GM12878 (cell line): Measurements from ENCODE around the gene CARD10. TPM values are rescaled to one million over a fixed set of nuclear protein-coding genes. Genes with fewer than 3 reads are reported as not detected.

ENCODE experiments used
- ATAC-seq: fragments of 200-7000 bp; cut with Tn5 transposase; 3 replicates; pipeline ENCODE4 v1.9.1; 2020; ENCODE audit warnings: mild to moderate bottlenecking, moderate library complexity
- BruUV-seq: library from RNA; stranded (reverse); fragments of 400-500 nt; replicated peaks from 2 replicates; lab custom pipeline; 2021; lab: Mats Ljungman, UMichigan
- CTCF ChIA-PET: fragments of 300-600 bp; sonication (Branson Sonifier 250); formaldehyde crosslinking; extraction: SDS; loops from one replicate; lab custom pipeline; 2021; ENCODE audit warnings: inconsistent platforms; lab: Yijun Ruan, JAX
- POLR2A ChIA-PET: fragments of 350-600 bp; formaldehyde crosslinking; extraction: SDS; loops from one replicate; lab custom pipeline; 2021; ENCODE audit warnings: inconsistent platforms; lab: Charles Lee
- RAD21 ChIA-PET: fragments of 300-600 bp; sonication (Branson Sonifier 250); formaldehyde crosslinking; loops from one replicate; lab custom pipeline; 2023; ENCODE audit warnings: antibody characterized with exemption; ENCODE audit not compliant: unreplicated experiment; lab: Charles Lee
- SMC1A ChIA-PET: fragments of 300-600 bp; sonication (Branson Sonifier 250); formaldehyde crosslinking; loops from one replicate; lab custom pipeline; 2023; ENCODE audit not compliant: unreplicated experiment, uncharacterized antibody; lab: Charles Lee
- DNase-seq: peaks from one replicate; pipeline ENCODE4 v3.0.0-alpha.2; 2011; ENCODE audit warnings: low read depth, low spot score
- FAIRE-seq: peaks from 3 replicates; lab custom pipeline; 2011; peaks lifted over from hg19 to GRCh38; lab: Jason Lieb, UNC
- H2AFZ ChIP-seq: 2 replicates; pipeline ENCODE4 v1.6.0; 2011; ENCODE audit warnings: low read depth, low read length, control low read depth; ENCODE audit not compliant: control insufficient read depth
- H3K27ac ChIP-seq: 2 replicates; pipeline ENCODE4 v1.5.1; 2011; ENCODE audit warnings: control low read depth; ENCODE audit not compliant: control insufficient read depth, insufficient read depth
- H3K27me3 ChIP-seq, 2 experiments: replicated peaks in 1 of 2; 2 replicates each; pipeline versions ENCODE4 v1.6.0 to v1.6.1; 2011; ENCODE audit warnings: low read length in 1 of 2; ENCODE audit not compliant: control insufficient read depth in 2 of 2, insufficient read depth in 2 of 2
- H3K36me3 ChIP-seq, 2 experiments: 2 replicates each; pipeline ENCODE4 v1.5.1; 2011; ENCODE audit warnings: low read length in 1 of 2; ENCODE audit not compliant: control insufficient read depth in 2 of 2, insufficient read depth in 2 of 2
- H3K4me1 ChIP-seq: 2 replicates; pipeline ENCODE4 v1.6.1; 2011; ENCODE audit warnings: mild to moderate bottlenecking, low read length, moderate library complexity, mixed read lengths; ENCODE audit not compliant: control insufficient read depth, insufficient read depth
- H3K4me2 ChIP-seq: 2 replicates; pipeline ENCODE4 v1.6.0; 2011; ENCODE audit warnings: control low read depth; ENCODE audit not compliant: control insufficient read depth, insufficient read depth
- H3K4me3 ChIP-seq: fragments of 200-600 bp; sonication (generic); 2 replicates; pipeline ENCODE4 v1.5.1; 2016
- H3K79me2 ChIP-seq: 2 replicates; pipeline ENCODE4 v1.6.0; 2011; ENCODE audit warnings: low read length; ENCODE audit not compliant: control insufficient read depth, insufficient read depth
- H3K9ac ChIP-seq: 2 replicates; pipeline ENCODE4 v1.8.0; 2011; ENCODE audit warnings: low read length, control low read depth, mixed read lengths; ENCODE audit not compliant: control insufficient read depth, insufficient read depth
- H3K9me3 ChIP-seq: replicated peaks from 3 replicates; pipeline ENCODE4 v1.5.1; 2011; ENCODE audit warnings: mild to moderate bottlenecking, low read length; ENCODE audit not compliant: control insufficient read depth, insufficient read depth
- H4K20me1 ChIP-seq: 2 replicates; pipeline ENCODE4 v1.6.0; 2011; ENCODE audit not compliant: control insufficient read depth, insufficient read depth
- ETV6 ChIP-seq, 2 experiments: fragments of 450-650 bp in 1 of 2; IDR thresholded peaks in 1 of 2; conservative IDR thresholded peaks in 1 of 2; 2 replicates each; pipeline ENCODE4 v1.6.1; 2014; ENCODE audit warnings: antibody characterized with exemption in 1 of 2, borderline replicate concordance in 1 of 2, low read depth in 1 of 2, mild to moderate bottlenecking in 1 of 2, moderate library complexity in 1 of 2
- GABPA ChIP-seq: IDR thresholded peaks from 2 replicates; pipeline ENCODE4 v1.6.1; 2014; ENCODE audit warnings: antibody characterized with exemption, low read depth, mild to moderate bottlenecking, inconsistent platforms
- JUND ChIP-seq: IDR thresholded peaks from 2 replicates; pipeline ENCODE4 v1.6.1; 2012; ENCODE audit warnings: low read depth, mild to moderate bottlenecking, low read length, improper control_type of control experiment, moderate library complexity
- NFXL1 ChIP-seq: fragments of 450-650 bp; IDR thresholded peaks from 2 replicates; pipeline ENCODE4 v1.6.1; 2017; ENCODE audit warnings: antibody characterized with exemption, mild to moderate bottlenecking, borderline replicate concordance
- RAD21 ChIP-seq: IDR thresholded peaks from 2 replicates; pipeline ENCODE4 v1.6.1; 2011; ENCODE audit warnings: mild to moderate bottlenecking, low read depth, low read length, moderate library complexity; ENCODE audit not compliant: insufficient read depth
- SIN3A ChIP-seq: IDR thresholded peaks from 2 replicates; pipeline ENCODE4 v1.6.1; 2012; ENCODE audit warnings: low read depth, low read length, improper control_type of control experiment
- SMAD1 ChIP-seq: fragments of 450-650 bp; IDR thresholded peaks from 2 replicates; pipeline ENCODE4 v1.6.1; 2018; ENCODE audit warnings: mild to moderate bottlenecking, low read depth; ENCODE audit not compliant: partially characterized antibody
- STAT1 ChIP-seq: fragments of 450-650 bp; conservative IDR thresholded peaks from 2 replicates; pipeline ENCODE4 v1.6.1; 2014; ENCODE audit warnings: antibody characterized with exemption, mild to moderate bottlenecking
- USF2 ChIP-seq: IDR thresholded peaks from 2 replicates; pipeline ENCODE4 v1.6.1; 2011; ENCODE audit warnings: low read depth, low read length, improper control_type of control experiment, borderline replicate concordance
- WGBS: methylation state at CpG from one replicate; pipeline ENCODE4 v1.1.6; 2016; ENCODE audit warnings: low lambda C conversion rate; ENCODE audit not compliant: insufficient replicate concordance, insufficient coverage; ENCODE audit errors: missing lambda C conversion rate; 5-methylcytosine and 5-hydroxymethylcytosine counted together
- in situ Hi-C: fragments of 300-500 bp; cut with MboI; formaldehyde crosslinking; loops from 9 replicates; pipeline ENCODE4 v1.14.3; 2018; ENCODE audit warnings: mixed read lengths
- intact Hi-C: fragments of 100-400 bp; cut with micrococcal nuclease; formaldehyde crosslinking; loops from one replicate; pipeline ENCODE4 v1.14.2; 2022; ENCODE audit not compliant: unreplicated experiment
- polyA plus RNA-seq, 11 experiments: library from polyadenylated mRNA; depleted of rRNA in 4 of 11; unstranded in 6 of 11; stranded (reverse) in 5 of 11; fragments of >200 nt; fragmentation: Nextera tagmentation in 4 of 11; fragmentation: Illumina TruSeq in 1 of 11; extraction: Ambion mirVana in 4 of 11; extraction: Trizol in 1 of 11; gene quantifications; 1 replicate in 1 of 11; 2 replicates in 10 of 11; pipeline versions ENCODE4 v1.2.1 to v1.2.3, GENCODE V29; 2011 to 2016; ENCODE audit warnings: inconsistent platforms in 2 of 11, missing spikeins in 2 of 11, low read depth in 1 of 11
- total RNA-seq, 4 experiments: library from RNA; depleted of rRNA in 3 of 4; stranded (reverse); fragments of >200 nt in 3 of 4; fragmentation: Illumina TruSeq in 1 of 4; extraction: Trizol in 1 of 4; gene quantifications; 2 replicates each; pipeline versions ENCODE4 v1.2.1 to v1.2.3, GENCODE V29; 2013 to 2021
- TF ChIP-seq, protein P1 (sequence below): fragments of 150-350 bp; IDR thresholded peaks from 2 replicates; pipeline ENCODE4 v1.6.1; 2016; ENCODE audit warnings: low read depth, low read length
- TF ChIP-seq, protein P2 (sequence below): fragments of 450-650 bp; IDR thresholded peaks from 2 replicates; pipeline ENCODE4 v1.6.1; 2018; ENCODE audit warnings: mild to moderate bottlenecking, low read depth, moderate library complexity; ENCODE audit not compliant: partially characterized antibody

CARD10 gene
- total and polyA plus RNA-seq, 10 of the 15 experiments (the other 5 are each of a cell fraction or from before 2014, with no cell fraction given) = 0.08 to 0.10 (median 0.10) TPM; not detected in 7

DNA sequence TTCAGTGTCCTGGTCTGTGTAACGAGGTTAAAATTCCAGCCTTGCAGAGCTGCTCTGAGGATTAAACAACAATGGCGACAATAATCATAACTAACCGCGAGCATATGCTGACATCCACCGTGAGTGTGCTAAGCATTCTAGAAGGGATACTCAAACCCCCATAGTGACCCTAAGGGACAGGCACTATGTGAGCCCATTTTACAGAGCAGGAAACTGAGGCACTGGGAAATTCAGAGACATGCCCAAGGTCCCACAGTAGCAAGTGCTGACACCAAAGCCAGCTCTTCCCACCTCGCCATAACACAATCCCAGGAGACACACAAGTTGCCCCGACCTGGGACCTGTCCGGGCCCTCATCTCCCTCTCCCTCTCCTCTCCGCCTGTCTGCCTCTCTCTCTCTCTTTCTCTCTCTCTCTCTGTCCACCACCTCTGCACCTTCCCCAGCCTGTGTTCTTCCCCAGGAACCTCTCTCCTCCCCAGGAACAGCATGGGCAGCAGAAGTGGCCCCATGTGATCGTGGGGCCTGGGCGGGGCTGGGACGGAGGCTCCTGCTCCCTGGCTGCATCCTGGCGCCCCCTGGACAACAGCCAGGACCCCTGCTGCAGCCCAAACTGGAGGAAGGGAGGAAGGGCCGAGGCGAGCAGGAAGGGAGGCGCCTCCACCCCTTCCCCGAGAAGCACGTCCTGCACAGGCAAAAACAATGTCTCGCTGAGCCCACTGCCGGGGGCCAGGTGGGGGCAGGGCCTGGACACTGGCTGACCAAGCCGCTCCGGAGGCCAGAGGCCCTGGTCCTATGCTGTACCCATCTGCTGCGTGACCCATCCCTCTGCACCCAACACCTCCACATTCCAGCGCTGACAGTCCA is 18.2 kb downstream of the CARD10 start:
- no peaks in the 10 kb centered on the region for H3K79me2 ChIP-seq
- H3K36me3 ChIP-seq = no peaks in the 10 kb centered on the region
- ChIA-PET RAD21 (no interaction called here), POLR2A (interaction anchor here (0.6 kb wide), 1 partner anchor 22 kb away, joined by 3 read pairs; no protein-coding TSS in a partner anchor), CTCF (interaction anchor here (0.8 to 11.5 kb wide), 5 partner anchors 12 to 183 kb away, joined by 3 to 75 read pairs (median 3); partner anchors contain the start of gene MFNG), SMC1A (no interaction called here)
- no TSS peak for BruUV-seq
- no peaks in the 10 kb centered on the region for H3K9me3 ChIP-seq
- TF ChIP-seq RAD21 (no peak), SMAD1 (no peak), ETV6 (conservative IDR thresholded peaks at IDR 0.05 in 1 of 2, IDR thresholded peaks at IDR 0.05 in 1 of 2; ENCODE audit: borderline replicate concordance in 1 of 2, low read depth in 1 of 2) (no peak), STAT1 (no peak), NFXL1 (no peak), USF2 (no peak), JUND (no peak), SIN3A (no peak), GABPA (no peak)
- TF ChIP-seq, protein P1, sequence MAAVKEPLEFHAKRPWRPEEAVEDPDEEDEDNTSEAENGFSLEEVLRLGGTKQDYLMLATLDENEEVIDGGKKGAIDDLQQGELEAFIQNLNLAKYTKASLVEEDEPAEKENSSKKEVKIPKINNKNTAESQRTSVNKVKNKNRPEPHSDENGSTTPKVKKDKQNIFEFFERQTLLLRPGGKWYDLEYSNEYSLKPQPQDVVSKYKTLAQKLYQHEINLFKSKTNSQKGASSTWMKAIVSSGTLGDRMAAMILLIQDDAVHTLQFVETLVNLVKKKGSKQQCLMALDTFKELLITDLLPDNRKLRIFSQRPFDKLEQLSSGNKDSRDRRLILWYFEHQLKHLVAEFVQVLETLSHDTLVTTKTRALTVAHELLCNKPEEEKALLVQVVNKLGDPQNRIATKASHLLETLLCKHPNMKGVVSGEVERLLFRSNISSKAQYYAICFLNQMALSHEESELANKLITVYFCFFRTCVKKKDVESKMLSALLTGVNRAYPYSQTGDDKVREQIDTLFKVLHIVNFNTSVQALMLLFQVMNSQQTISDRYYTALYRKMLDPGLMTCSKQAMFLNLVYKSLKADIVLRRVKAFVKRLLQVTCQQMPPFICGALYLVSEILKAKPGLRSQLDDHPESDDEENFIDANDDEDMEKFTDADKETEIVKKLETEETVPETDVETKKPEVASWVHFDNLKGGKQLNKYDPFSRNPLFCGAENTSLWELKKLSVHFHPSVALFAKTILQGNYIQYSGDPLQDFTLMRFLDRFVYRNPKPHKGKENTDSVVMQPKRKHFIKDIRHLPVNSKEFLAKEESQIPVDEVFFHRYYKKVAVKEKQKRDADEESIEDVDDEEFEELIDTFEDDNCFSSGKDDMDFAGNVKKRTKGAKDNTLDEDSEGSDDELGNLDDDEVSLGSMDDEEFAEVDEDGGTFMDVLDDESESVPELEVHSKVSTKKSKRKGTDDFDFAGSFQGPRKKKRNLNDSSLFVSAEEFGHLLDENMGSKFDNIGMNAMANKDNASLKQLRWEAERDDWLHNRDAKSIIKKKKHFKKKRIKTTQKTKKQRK = no peak
- TF ChIP-seq, protein P2, sequence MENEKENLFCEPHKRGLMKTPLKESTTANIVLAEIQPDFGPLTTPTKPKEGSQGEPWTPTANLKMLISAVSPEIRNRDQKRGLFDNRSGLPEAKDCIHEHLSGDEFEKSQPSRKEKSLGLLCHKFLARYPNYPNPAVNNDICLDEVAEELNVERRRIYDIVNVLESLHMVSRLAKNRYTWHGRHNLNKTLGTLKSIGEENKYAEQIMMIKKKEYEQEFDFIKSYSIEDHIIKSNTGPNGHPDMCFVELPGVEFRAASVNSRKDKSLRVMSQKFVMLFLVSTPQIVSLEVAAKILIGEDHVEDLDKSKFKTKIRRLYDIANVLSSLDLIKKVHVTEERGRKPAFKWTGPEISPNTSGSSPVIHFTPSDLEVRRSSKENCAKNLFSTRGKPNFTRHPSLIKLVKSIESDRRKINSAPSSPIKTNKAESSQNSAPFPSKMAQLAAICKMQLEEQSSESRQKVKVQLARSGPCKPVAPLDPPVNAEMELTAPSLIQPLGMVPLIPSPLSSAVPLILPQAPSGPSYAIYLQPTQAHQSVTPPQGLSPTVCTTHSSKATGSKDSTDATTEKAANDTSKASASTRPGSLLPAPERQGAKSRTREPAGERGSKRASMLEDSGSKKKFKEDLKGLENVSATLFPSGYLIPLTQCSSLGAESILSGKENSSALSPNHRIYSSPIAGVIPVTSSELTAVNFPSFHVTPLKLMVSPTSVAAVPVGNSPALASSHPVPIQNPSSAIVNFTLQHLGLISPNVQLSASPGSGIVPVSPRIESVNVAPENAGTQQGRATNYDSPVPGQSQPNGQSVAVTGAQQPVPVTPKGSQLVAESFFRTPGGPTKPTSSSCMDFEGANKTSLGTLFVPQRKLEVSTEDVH = no peak
- H3K4me3 ChIP-seq = no peak overlapping the region
- peaks cover 0 to 3% of the 10 kb centered on the region in 2 experiments; a peak in 2 of 4 replicates for H3K27me3 ChIP-seq
- ATAC-seq (no peak), DNase-seq (no peak), FAIRE-seq (no peak)
- no peak overlapping the region for H3K27ac ChIP-seq
- no peak overlapping the region for H3K4me2 ChIP-seq
- 39% methylated on average over 24 of the region's 24 CpGs for WGBS
- in situ Hi-C loops = no loop called here
- H3K9ac ChIP-seq = no peak overlapping the region
- H3K4me1 ChIP-seq = no peaks in the 10 kb centered on the region
- no peak overlapping the region for H2AFZ ChIP-seq
- no peaks in the 10 kb centered on the region for H4K20me1 ChIP-seq
- intact Hi-C loops = no loop called here
